ENCODE results near the gene PTPRZ1.

DNA sequence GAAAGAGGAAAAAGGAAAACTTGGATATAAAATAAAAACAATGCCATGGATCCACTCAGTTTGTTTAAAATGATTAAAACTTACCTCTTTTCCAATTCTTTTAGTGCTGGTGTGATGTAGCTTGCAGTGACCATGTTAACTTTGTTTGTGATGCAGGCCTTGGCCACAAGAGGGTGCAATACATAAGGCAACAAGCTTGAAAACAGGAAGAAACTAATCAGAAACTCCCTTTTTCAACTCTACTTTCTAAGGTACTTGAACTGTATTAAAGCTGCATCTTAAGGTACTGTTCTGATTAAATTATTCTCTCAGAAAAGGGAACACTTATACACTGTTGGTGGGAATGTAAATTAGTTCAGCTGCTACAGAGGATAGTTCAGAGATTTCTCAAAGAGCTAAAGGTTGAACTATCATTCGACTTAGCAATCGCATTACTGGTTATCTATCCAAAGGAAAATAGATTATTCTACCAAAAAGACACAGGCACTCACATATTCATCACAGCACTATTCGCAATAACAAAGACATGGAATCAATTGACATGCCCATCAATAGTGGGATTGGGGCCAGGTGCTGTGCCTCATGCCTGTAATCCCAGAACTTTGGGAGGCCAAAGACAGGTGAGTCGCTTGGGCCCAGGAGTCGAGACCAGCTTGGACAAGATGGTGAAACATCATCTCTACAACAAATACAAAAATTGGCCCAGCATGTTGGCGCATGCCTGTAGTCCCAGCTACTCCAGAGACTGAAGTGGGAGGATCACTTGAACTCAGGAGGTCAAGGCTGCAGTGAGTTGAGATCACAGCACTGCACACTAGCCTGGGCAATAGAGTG is 220.2 kb downstream of the PTPRZ1 start:
- TF ChIP-seq POLR2A (IDR thresholded peaks at IDR 0.05; ENCODE audit: low read length) (no peak), GATA1 (IDR thresholded peaks at IDR 0.05; ENCODE audit: low read depth, low read length) (no peak)

All from erythroblast (primary cell).